Activated B cell treated with CpG ODN at 0.5 μM for 24 hours (primary cell): ENCODE measurements around the gene COL16A1. TPM values are rescaled to one million over a fixed set of nuclear protein-coding genes. Genes with fewer than 3 reads are reported as not detected.

Source experiments
- ATAC-seq: fragments of 200-7000 bp; cut with Tn5 transposase; one replicate; pipeline ENCODE4 v1.10.0; 2021; ENCODE audit warnings: low read depth, mild to moderate bottlenecking, moderate library complexity
- CTCF ChIA-PET: fragments of 350-600 bp; sonication (Branson Sonifier 250); formaldehyde crosslinking; loops from one replicate; lab custom pipeline; 2021; ENCODE audit warnings: antibody characterized with exemption; lab: Charles Lee
- POLR2A ChIA-PET: fragments of 350-600 bp; sonication (Branson Sonifier 250); formaldehyde crosslinking; loops from one replicate; lab custom pipeline; 2021; ENCODE audit warnings: antibody characterized with exemption; lab: Charles Lee
- DNase-seq: peaks from one replicate; pipeline ENCODE4 v3.0.0; 2022
- H3K27ac Mint-ChIP-seq: one replicate; pipeline ENCODE4 v1.8.0; 2020; ENCODE audit warnings: mixed read lengths
- H3K27me3 Mint-ChIP-seq: one replicate; pipeline ENCODE4 v1.8.0; 2021; ENCODE audit warnings: mixed read lengths
- H3K36me3 Mint-ChIP-seq: one replicate; pipeline ENCODE4 v1.8.0; 2021; ENCODE audit warnings: low read depth, mixed read lengths
- H3K4me1 Mint-ChIP-seq: one replicate; pipeline ENCODE4 v1.8.0; 2021; ENCODE audit warnings: mixed read lengths
- H3K4me3 Mint-ChIP-seq: one replicate; pipeline ENCODE4 v1.8.0; 2020; ENCODE audit warnings: mild to moderate bottlenecking, mixed read lengths
- H3K9me3 Mint-ChIP-seq: one replicate; pipeline ENCODE4 v1.8.0; 2020; ENCODE audit warnings: mixed read lengths
- CTCF ChIP-seq: fragments of 200-600 bp; IDR thresholded peaks from one replicate; pipeline ENCODE4 v1.8.0; 2022; ENCODE audit warnings: antibody characterized with exemption, mild to moderate bottlenecking
- intact Hi-C: fragments of 100-400 bp; cut with micrococcal nuclease; formaldehyde crosslinking; loops from one replicate; pipeline ENCODE4 v1.15.1; 2024
- total RNA-seq: library from RNA; stranded (reverse); gene quantifications from 2 replicates; pipeline ENCODE4 v1.2.3, GENCODE V29; 2022

The COL16A1 gene
- total RNA-seq, 1 donor from 2014 or later: 0.31 TPM

DNA sequence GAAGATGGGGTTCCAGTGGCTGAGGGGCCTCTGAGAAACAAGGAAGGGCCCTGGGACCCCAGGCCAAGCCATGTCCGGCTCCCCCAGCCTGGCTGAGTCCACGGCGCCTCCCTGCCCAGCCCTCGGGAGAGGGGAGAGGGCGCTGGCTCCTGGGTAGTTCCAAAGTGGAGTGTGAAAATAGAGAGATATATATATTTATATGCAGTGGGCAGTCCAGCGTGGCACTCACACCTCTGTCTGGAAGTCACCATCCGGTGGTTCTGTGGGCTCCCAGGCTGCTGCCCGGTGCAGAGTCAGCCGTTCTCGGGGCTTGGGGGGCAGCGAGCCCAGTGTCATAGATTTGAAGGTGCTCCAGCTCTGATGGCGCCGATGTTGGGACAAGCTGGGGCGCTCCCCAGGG, 23.4 kb upstream of the COL16A1 start:
- Mint-ChIP-seq H3K27ac (no peak overlapping the region), H3K9me3 (no peaks in the 10 kb centered on the region), H3K36me3 (no peaks in the 10 kb centered on the region), H3K27me3 (peaks cover 8% of the 10 kb centered on the region), H3K4me3 (no peak overlapping the region), H3K4me1 (no peaks in the 10 kb centered on the region)
- no peak for DNase-seq
- ChIA-PET POLR2A (no interaction called here), CTCF (no interaction called here)
- ATAC-seq: no peak
- no peak for TF ChIP-seq CTCF
- intact Hi-C loops: no loop called here

DNA sequence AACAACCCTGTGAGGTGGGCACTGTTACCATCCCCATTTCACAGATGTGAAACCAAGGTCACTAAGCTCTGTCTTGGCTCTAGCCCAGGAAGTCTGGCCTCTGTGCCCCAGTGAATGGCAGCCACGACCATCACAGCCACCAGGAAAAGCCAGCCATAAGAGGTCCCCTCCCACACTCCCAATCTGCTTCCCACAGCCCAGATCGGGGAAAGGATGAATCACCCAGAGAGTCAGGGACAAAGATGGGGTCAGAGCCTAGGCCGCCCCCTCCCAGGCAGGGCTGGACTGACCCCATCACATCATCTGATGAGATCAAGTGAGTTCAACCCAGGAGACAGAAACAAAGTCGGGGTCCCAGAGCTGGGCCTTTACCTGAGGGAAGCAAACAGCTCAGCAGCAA, 22.9 kb upstream of the COL16A1 start:
- ATAC-seq (no peak), DNase-seq (no peak)
- CTCF ChIA-PET: no interaction called here
- no peak overlapping the region for H3K27ac Mint-ChIP-seq
- no peaks in the 10 kb centered on the region for H3K9me3 Mint-ChIP-seq
- intact Hi-C loops: no loop called here
- no peak overlapping the region for H3K4me3 Mint-ChIP-seq
- POLR2A ChIA-PET: no interaction called here
- H3K36me3 Mint-ChIP-seq: no peaks in the 10 kb centered on the region
- no peaks in the 10 kb centered on the region for H3K4me1 Mint-ChIP-seq
- H3K27me3 Mint-ChIP-seq: peaks cover 13% of the 10 kb centered on the region
- TF ChIP-seq CTCF: no peak

DNA sequence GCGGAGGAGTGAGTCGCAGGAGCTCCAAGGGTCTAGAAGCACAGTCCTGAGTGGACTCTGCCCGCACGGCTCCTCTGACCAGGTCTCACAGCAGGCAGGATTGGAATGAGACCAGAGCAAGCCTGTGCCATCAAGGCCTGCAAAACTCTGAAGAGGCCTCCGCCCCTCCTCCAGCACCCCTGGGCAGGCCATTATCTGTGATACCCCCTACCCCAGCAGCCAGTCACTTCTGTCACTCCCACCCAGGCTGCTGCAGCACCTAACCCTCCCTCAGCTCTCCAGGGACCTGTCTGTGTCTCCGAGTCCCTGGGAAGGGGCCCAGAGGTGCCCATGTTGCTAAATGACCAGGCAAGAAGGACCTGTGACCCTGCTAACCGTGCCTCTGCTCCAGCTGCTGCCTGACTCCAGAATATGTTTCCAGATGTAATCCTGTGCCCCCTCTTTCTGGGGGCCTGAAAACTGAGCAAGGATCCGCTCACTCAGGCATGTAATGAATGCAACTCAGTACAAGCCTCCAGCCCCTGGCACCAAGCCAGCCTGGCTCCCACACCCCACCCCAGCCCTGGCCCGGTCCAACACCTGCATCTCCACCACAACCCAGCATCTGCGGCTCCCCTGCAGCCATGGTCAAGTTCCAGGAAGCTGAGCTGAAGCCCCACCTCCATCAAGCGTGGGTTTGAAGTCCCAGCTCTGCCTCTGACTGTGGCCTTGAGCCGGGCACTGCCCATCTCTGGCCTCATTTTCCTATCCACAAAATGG, 22.1 kb upstream of the COL16A1 start:
- no peaks in the 10 kb centered on the region for H3K4me1 Mint-ChIP-seq
- ChIA-PET CTCF (no interaction called here), POLR2A (no interaction called here)
- H3K36me3 Mint-ChIP-seq: no peaks in the 10 kb centered on the region
- no peak overlapping the region for H3K27ac Mint-ChIP-seq
- H3K27me3 Mint-ChIP-seq: peaks cover 18% of the 10 kb centered on the region
- no peak overlapping the region for H3K4me3 Mint-ChIP-seq
- no peak for ATAC-seq
- intact Hi-C loops: no loop called here
- no peak for DNase-seq
- TF ChIP-seq CTCF: no peak
- no peaks in the 10 kb centered on the region for H3K9me3 Mint-ChIP-seq

DNA sequence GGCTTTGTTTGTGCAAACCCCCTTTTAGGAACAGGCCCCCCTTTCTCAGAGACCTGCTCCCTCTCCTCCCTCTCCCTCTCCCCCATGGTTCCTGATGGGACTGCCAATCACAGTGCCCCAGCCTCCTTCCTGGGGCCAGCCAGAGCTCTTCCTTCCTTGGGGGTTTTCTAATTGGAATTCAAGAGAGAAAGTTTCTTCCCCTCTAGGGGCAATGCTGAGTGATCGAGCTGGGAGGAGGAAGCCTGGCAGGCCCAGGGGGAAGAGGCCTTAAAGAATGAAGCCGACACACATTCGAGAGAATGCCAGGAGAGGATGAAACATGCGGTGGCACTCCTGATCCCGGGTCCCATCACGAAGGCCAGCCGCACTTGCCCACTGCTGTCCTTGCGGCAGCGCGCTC, 21.3 kb upstream of the COL16A1 start:
- no peaks in the 10 kb centered on the region for H3K4me1 Mint-ChIP-seq
- ChIA-PET CTCF (interaction anchor here (1.4 kb wide), 1 partner anchor 9 kb away, joined by 3 read pairs; no protein-coding TSS in a partner anchor), POLR2A (interaction anchor here (0.8 kb wide), 1 partner anchor 80 kb away, joined by 3 read pairs; the partner anchor contains the start of gene PEF1)
- no peak for ATAC-seq
- no peaks in the 10 kb centered on the region for H3K9me3 Mint-ChIP-seq
- intact Hi-C loops: no loop called here
- TF ChIP-seq CTCF: no peak
- no peak overlapping the region for H3K27ac Mint-ChIP-seq
- no peak overlapping the region for H3K4me3 Mint-ChIP-seq
- no peaks in the 10 kb centered on the region for H3K36me3 Mint-ChIP-seq
- peaks cover 18% of the 10 kb centered on the region for H3K27me3 Mint-ChIP-seq
- DNase-seq: no peak

GRCh38 chr1:31723828-31724359, 20.1 kb upstream of the COL16A1 start:
- no peak for TF ChIP-seq CTCF
- DNase-seq (no peak), ATAC-seq (no peak)
- H3K27me3 Mint-ChIP-seq: peaks cover 17% of the 10 kb centered on the region
- no peaks in the 10 kb centered on the region for H3K9me3 Mint-ChIP-seq
- no peak overlapping the region for H3K27ac Mint-ChIP-seq
- intact Hi-C loops: no loop called here
- H3K4me1 Mint-ChIP-seq: no peaks in the 10 kb centered on the region
- ChIA-PET POLR2A (no interaction called here), CTCF (no interaction called here)
- no peak overlapping the region for H3K4me3 Mint-ChIP-seq
- H3K36me3 Mint-ChIP-seq: no peaks in the 10 kb centered on the region
